Measurements from ENCODE around the gene TOM1L2. TPM values are rescaled to one million over a fixed set of nuclear protein-coding genes. Genes with fewer than 3 reads are reported as not detected.

The TOM1L2 gene
- total RNA-seq, 1 donor from 2014 or later = 4.3 TPM

DNA sequence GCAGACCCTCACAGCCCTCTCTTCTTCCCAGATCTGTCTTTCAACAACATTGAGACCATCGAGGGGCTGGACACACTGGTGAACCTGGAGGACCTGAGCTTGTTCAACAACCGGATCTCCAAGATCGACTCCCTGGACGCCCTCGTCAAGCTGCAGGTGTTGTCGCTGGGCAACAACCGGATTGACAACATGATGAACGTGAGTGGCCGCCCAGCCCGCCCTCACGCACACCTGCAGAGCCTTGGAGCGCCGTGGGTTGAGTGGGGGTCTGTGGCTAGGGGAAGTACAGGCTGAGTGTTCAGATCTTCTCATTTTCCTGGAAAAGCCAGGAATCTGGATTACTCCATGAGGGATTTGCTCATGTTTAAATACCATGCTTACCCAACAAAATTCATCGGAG is 15.7 kb upstream of the TOM1L2 start:
- Mint-ChIP-seq H3K4me1 (no peaks in the 10 kb centered on the region), H3K27me3 (ENCODE audit: insufficient read depth, low read depth) (peaks cover 4% of the 10 kb centered on the region), H3K36me3 (no peaks in the 10 kb centered on the region), H3K4me3 (no peak overlapping the region), H3K9me3 (no peaks in the 10 kb centered on the region), H3K27ac (no peak overlapping the region)
- H3F3A ChIP-seq (ENCODE audit: low read depth) = no peaks in the 10 kb centered on the region
- no peaks in the 10 kb centered on the region for H3K4me1 ChIP-seq
- no peaks in the 10 kb centered on the region for H3K36me3 ChIP-seq
- H3K4me3 ChIP-seq = no peak overlapping the region
- no peak overlapping the region for H3K4me2 ChIP-seq
- no peaks in the 10 kb centered on the region for H4K20me1 ChIP-seq (ENCODE audit: low read depth)
- H3K27me3 ChIP-seq = no peaks in the 10 kb centered on the region
- H2AFZ ChIP-seq (replicated peaks) = no peak overlapping the region
- TF ChIP-seq, protein P1, sequence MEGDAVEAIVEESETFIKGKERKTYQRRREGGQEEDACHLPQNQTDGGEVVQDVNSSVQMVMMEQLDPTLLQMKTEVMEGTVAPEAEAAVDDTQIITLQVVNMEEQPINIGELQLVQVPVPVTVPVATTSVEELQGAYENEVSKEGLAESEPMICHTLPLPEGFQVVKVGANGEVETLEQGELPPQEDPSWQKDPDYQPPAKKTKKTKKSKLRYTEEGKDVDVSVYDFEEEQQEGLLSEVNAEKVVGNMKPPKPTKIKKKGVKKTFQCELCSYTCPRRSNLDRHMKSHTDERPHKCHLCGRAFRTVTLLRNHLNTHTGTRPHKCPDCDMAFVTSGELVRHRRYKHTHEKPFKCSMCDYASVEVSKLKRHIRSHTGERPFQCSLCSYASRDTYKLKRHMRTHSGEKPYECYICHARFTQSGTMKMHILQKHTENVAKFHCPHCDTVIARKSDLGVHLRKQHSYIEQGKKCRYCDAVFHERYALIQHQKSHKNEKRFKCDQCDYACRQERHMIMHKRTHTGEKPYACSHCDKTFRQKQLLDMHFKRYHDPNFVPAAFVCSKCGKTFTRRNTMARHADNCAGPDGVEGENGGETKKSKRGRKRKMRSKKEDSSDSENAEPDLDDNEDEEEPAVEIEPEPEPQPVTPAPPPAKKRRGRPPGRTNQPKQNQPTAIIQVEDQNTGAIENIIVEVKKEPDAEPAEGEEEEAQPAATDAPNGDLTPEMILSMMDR (IDR thresholded peaks at IDR 0.05) = no peak
- TF ChIP-seq EZH2phosphoT487 (IDR thresholded peaks at IDR 0.05) = no peak
- TF ChIP-seq EZH2 (IDR thresholded peaks at IDR 0.05) = no peak
- no peaks in the 10 kb centered on the region for H3K79me2 ChIP-seq (ENCODE audit: low read depth)
- H3K9me3 ChIP-seq (ENCODE audit: low read depth) = no peaks in the 10 kb centered on the region
- DNase-seq (ENCODE audit: low spot score) = no peak
- H3K27ac ChIP-seq = no peak overlapping the region
- H3K9ac ChIP-seq = no peak overlapping the region

DNA sequence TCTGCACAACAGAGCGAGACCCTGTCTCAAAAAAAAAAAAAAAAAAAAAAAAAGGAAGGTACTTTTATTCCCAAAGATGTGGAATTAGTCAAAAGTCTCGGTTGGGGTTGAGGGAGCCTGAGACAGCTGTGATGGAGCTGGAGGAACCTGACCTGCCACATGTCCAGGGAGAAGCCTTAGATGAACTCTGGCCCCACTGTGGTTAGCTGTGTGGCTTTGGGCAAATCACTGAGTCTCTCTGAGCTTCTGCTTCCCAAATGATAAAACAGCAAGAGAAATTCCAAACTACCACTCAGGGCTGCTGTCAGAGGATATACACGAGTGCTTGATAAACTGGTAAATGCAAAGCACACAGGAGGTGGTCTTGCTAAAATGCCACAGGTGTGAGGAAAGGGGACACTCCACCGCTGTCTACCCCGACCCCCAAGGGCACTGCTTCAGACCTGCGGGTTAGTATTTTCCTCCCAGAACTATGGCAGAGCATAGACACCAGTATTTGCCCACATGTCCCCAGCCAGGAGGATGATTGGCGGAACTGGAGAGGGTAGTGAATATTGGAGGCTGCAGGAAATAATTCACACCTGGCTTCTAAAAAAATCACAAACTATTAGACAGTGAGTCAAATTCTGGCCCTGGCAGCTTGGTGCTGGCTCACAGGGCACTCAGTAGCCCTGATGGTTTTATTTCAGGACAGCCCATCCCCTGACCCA is 15.1 kb upstream of the TOM1L2 start:
- Histone ChIP-seq H3K9me3 (ENCODE audit: low read depth) (no peaks in the 10 kb centered on the region), H3K4me2 (no peak overlapping the region), H2AFZ (replicated peaks) (no peak overlapping the region), H3K27me3 (no peaks in the 10 kb centered on the region), H3K36me3 (no peaks in the 10 kb centered on the region), H3K4me1 (no peaks in the 10 kb centered on the region), H3F3A (ENCODE audit: low read depth) (no peaks in the 10 kb centered on the region), H3K79me2 (ENCODE audit: low read depth) (no peaks in the 10 kb centered on the region), H3K4me3 (no peak overlapping the region), H3K9ac (no peak overlapping the region), H4K20me1 (ENCODE audit: low read depth) (no peaks in the 10 kb centered on the region), H3K27ac (no peak overlapping the region)
- Mint-ChIP-seq H3K36me3 (no peaks in the 10 kb centered on the region), H3K27ac (no peak overlapping the region), H3K4me1 (no peaks in the 10 kb centered on the region), H3K4me3 (no peak overlapping the region), H3K9me3 (no peaks in the 10 kb centered on the region), H3K27me3 (ENCODE audit: insufficient read depth, low read depth) (peaks cover 4% of the 10 kb centered on the region)
- DNase-seq (ENCODE audit: low spot score) = no peak
- TF ChIP-seq EZH2phosphoT487 (IDR thresholded peaks at IDR 0.05) (no peak), EZH2 (IDR thresholded peaks at IDR 0.05) (no peak)
- TF ChIP-seq, protein P1 (IDR thresholded peaks at IDR 0.05) = no peak

DNA sequence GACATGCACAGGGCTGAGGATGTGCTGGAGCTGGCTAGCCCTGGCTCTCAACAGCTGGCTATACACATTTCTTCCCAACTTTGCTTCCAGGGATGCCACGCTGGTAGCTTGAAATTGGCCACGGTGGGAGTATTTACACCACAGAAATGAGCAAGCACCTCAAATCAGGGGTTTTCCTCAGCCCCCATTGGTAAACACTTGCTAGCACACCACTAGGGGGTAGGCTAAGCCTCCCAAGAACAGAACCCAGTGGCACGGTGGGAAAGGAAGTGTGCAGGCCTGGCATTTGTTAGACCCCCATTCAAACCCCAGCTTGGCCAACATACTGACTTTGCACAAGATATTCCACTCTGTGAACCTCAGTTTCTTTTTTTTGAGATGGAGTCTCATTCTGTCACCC is 13.4 kb upstream of the TOM1L2 start:
- Histone ChIP-seq H3K79me2 (ENCODE audit: low read depth) (no peaks in the 10 kb centered on the region), H3K9ac (no peak overlapping the region), H3K36me3 (no peaks in the 10 kb centered on the region), H3F3A (ENCODE audit: low read depth) (no peaks in the 10 kb centered on the region), H3K4me3 (no peak overlapping the region), H3K4me1 (no peaks in the 10 kb centered on the region), H3K27me3 (no peaks in the 10 kb centered on the region), H3K9me3 (ENCODE audit: low read depth) (no peaks in the 10 kb centered on the region), H3K4me2 (no peak overlapping the region), H3K27ac (no peak overlapping the region), H2AFZ (replicated peaks) (no peak overlapping the region), H4K20me1 (ENCODE audit: low read depth) (no peaks in the 10 kb centered on the region)
- no peak for TF ChIP-seq EZH2 (IDR thresholded peaks at IDR 0.05)
- TF ChIP-seq, protein P1 (IDR thresholded peaks at IDR 0.05) = peak; percentile 25
- TF ChIP-seq EZH2phosphoT487 (IDR thresholded peaks at IDR 0.05) = no peak
- Mint-ChIP-seq H3K4me3 (no peak overlapping the region), H3K27ac (no peak overlapping the region), H3K4me1 (no peaks in the 10 kb centered on the region), H3K9me3 (no peaks in the 10 kb centered on the region), H3K36me3 (no peaks in the 10 kb centered on the region), H3K27me3 (ENCODE audit: insufficient read depth, low read depth) (peaks cover 8% of the 10 kb centered on the region)
- DNase-seq (ENCODE audit: low spot score) = no peak
